Body of pancreas (tissue), 4 donors: ENCODE results near the gene EIF5B. TPM values are rescaled to one million over a fixed set of nuclear protein-coding genes. Genes with fewer than 3 reads are reported as not detected.

Source experiments
- ATAC-seq: fragments of 150-250 bp; one replicate; pipeline ENCODE4 v1.9.1; 2016
- DNase-seq, 4 donors: peaks; one replicate each; pipeline ENCODE4 v3.0.0-alpha.2; 2019
- H3K27ac ChIP-seq, 4 donors: fragments of 200-600 bp; sonication (generic); 1 replicate in 3 of 4; 2 replicates in 1 of 4; pipeline versions ENCODE4 v1.5.1 to v1.6.1; 2016 to 2019; ENCODE audit warnings: mild to moderate bottlenecking in 1 of 4, mixed read lengths in 1 of 4, moderate library complexity in 1 of 4
- H3K27me3 ChIP-seq, 2 donors: fragments of 200-600 bp; sonication (generic); one replicate each; pipeline ENCODE4 v1.6.0; 2016; ENCODE audit warnings: mild to moderate bottlenecking in 1 of 2
- H3K36me3 ChIP-seq, 2 donors: fragments of 200-600 bp; sonication (generic); replicated peaks in 1 of 2; 2 replicates each; pipeline ENCODE4 v1.5.1; 2016; ENCODE audit warnings: low read depth in 2 of 2; ENCODE audit not compliant: insufficient read depth in 1 of 2
- H3K4me1 ChIP-seq: fragments of 200-600 bp; sonication (generic); one replicate; pipeline ENCODE4 v1.6.0; 2016
- H3K4me3 ChIP-seq, 2 donors: fragments of 200-600 bp; sonication (generic); 1 replicate in 1 of 2; 2 replicates in 1 of 2; pipeline ENCODE4 v1.5.1; 2016 to 2019
- H3K9me3 ChIP-seq, 3 donors: fragments of 200-600 bp; sonication (generic); 1 replicate in 2 of 3; 2 replicates in 1 of 3; pipeline ENCODE4 v1.5.1; 2016
- CTCF ChIP-seq, 7 experiments: fragments of 450-650 bp in 4 of 7; fragments of 200-600 bp in 3 of 7; sonication (generic) in 3 of 7; IDR thresholded peaks; one replicate each; pipeline ENCODE4 v1.5.1; 2016 to 2019; ENCODE audit warnings: antibody characterized with exemption in 7 of 7
- POLR2A ChIP-seq, 3 donors: fragments of 450-650 bp; IDR thresholded peaks; one replicate each; pipeline ENCODE4 v1.6.1; 2016; ENCODE audit warnings: antibody characterized with exemption in 3 of 3, mild to moderate bottlenecking in 2 of 3
- WGBS, 2 donors: methylation state at CpG; one replicate each; pipeline ENCODE4 v1.1.5; 2017; 5-methylcytosine and 5-hydroxymethylcytosine counted together
- intact Hi-C: fragments of 100-400 bp; cut with DNase I; formaldehyde crosslinking; loops from one replicate; pipeline ENCODE4 v1.15.1; 2023
- total RNA-seq, 2 donors: library from RNA; depleted of rRNA; stranded (reverse); fragments of >200 nt; gene quantifications; one replicate each; pipeline ENCODE4 v1.1.0, GENCODE V29; 2016

The EIF5B gene
- total RNA-seq, 2 donors from 2014 or later, result 26.7 to 31.0 TPM

GRCh38 chr2:99448556-99448955 is 111.4 kb downstream of the EIF5B start:
- 75 to 83% methylated on average over 2 of the region's 2 CpGs for WGBS, 2 donors
- Histone ChIP-seq H3K27me3 (no peaks in the 10 kb centered on the region), H3K4me3 (no peak overlapping the region), H3K27ac (no peak overlapping the region), H3K9me3 (no peaks in the 10 kb centered on the region), H3K4me1 (no peaks in the 10 kb centered on the region), H3K36me3 (peaks cover 0 to 3% of the 10 kb centered on the region in 2 donors)
- no peak for DNase-seq
- TF ChIP-seq POLR2A (IDR thresholded peaks at IDR 0.05) (no peak), CTCF (IDR thresholded peaks at IDR 0.05) (no peak)
- intact Hi-C loops, result no loop called here
- no peak for ATAC-seq

- Histone ChIP-seq H3K27ac (no peak overlapping the region), H3K9me3 (no peaks in the 10 kb centered on the region), H3K36me3 (peaks cover 0 to 3% of the 10 kb centered on the region in 2 donors), H3K4me1 (no peaks in the 10 kb centered on the region), H3K27me3 (no peaks in the 10 kb centered on the region), H3K4me3 (no peak overlapping the region)
- no peak for TF ChIP-seq POLR2A (IDR thresholded peaks at IDR 0.05)
- no peak for TF ChIP-seq CTCF (IDR thresholded peaks at IDR 0.05)
- intact Hi-C loops, result no loop called here
- DNase-seq, result no peak
- no peak for ATAC-seq
- WGBS, 2 donors, result 89 to 91% methylated on average over 1 of the region's 1 CpG
These were observed 113.0 kb downstream of the EIF5B start for GRCh38 chr2:99450199-99450598.

Other genes starting within 250 kb of the EIF5B start
- 1 to 10 TPM in 1 of 2 donors, not detected in 1; 3.9 TPM for gene C2orf15, start 195.7 kb upstream of the EIF5B start, total RNA-seq
- 10 to 100 TPM; 15.0 to 17.1 TPM for gene TSGA10, start 182.4 kb upstream of the EIF5B start, total RNA-seq
- 10 to 100 TPM in 1 of 2 donors, 1 to 10 TPM in 1; 2.1 to 12.9 TPM for gene LIPT1, start 182.4 kb upstream of the EIF5B start, total RNA-seq
- gene MITD1, start 156.3 kb upstream of the EIF5B start, total RNA-seq, result 10 to 100 TPM in 1 of 2 donors, 1 to 10 TPM in 1; 4.9 to 15.8 TPM
- gene MRPL30, start 156.2 kb upstream of the EIF5B start, total RNA-seq, result 10 to 100 TPM in 1 of 2 donors, 1 to 10 TPM in 1; 6.9 to 17.6 TPM
- gene LYG2, start 81.7 kb upstream of the EIF5B start, total RNA-seq, result not detected
- 1 to 10 TPM in 1 of 2 donors, not detected in 1; 1.6 TPM for gene LYG1, start 36.2 kb upstream of the EIF5B start, total RNA-seq
- 10 to 100 TPM; 13.0 to 13.8 TPM for gene TXNDC9, start 1.1 kb upstream of the EIF5B start, total RNA-seq
- gene REV1, start 152.6 kb downstream of the EIF5B start, total RNA-seq, result 10 to 100 TPM; 27.0 to 51.1 TPM